K562 (cell line): ENCODE data around the gene NIM1K. TPM values are rescaled to one million over a fixed set of nuclear protein-coding genes. Genes with fewer than 3 reads are reported as not detected.

Experiments
- KDM2B ChIP-seq: fragments of 250-450 bp; sonication (Bioruptor Pico); IDR thresholded peaks from 2 replicates; pipeline ENCODE4 v1.8.0; 2021; ENCODE audit warnings: mild to moderate bottlenecking, moderate library complexity
- KDM4B ChIP-seq, 2 experiments: fragments of 450-650 bp in 1 of 2; sonication (generic) in 1 of 2; IDR thresholded peaks; 2 replicates each; pipeline ENCODE4 v1.6.1; 2016 to 2017; ENCODE audit warnings: borderline replicate concordance in 2 of 2, antibody characterized with exemption in 1 of 2, low read depth in 1 of 2, mild to moderate bottlenecking in 1 of 2
- MCM3 ChIP-seq: fragments of 450-650 bp; IDR thresholded peaks from 2 replicates; pipeline ENCODE4 v1.6.1; 2016
- MEF2A ChIP-seq: IDR thresholded peaks from 2 replicates; pipeline ENCODE4 v1.6.1; 2011; ENCODE audit warnings: low read depth, mild to moderate bottlenecking, low read length, moderate library complexity; ENCODE audit not compliant: control insufficient read depth
- PHF20 ChIP-seq: fragments of 450-650 bp; IDR thresholded peaks from 2 replicates; pipeline ENCODE4 v1.6.1; 2018; ENCODE audit not compliant: partially characterized antibody
- RNF219 ChIP-seq: fragments of 250-450 bp; sonication (Bioruptor Pico); IDR thresholded peaks from 2 replicates; pipeline ENCODE4 v1.5.0; 2022; ENCODE audit warnings: mild to moderate bottlenecking
- SMAD3 ChIP-seq: fragments of 450-650 bp; formaldehyde crosslinking; conservative IDR thresholded peaks from 2 replicates; pipeline ENCODE4 v1.4.0; 2020; ENCODE audit warnings: mild to moderate bottlenecking
- ZC3H11A ChIP-seq: IDR thresholded peaks from 2 replicates; pipeline ENCODE4 v1.6.1; 2012; ENCODE audit warnings: low read depth, low read length, improper control_type of control experiment
- ZNF318 ChIP-seq, 2 experiments: fragments of 450-650 bp; IDR thresholded peaks; 2 replicates each; pipeline ENCODE4 v1.6.1; 2016; ENCODE audit warnings: mild to moderate bottlenecking in 2 of 2, borderline replicate concordance in 1 of 2, low read depth in 1 of 2, moderate library complexity in 1 of 2
- ZNF583 ChIP-seq: fragments of 250-450 bp; sonication (Bioruptor Pico); IDR thresholded peaks from 2 replicates; pipeline ENCODE4 v1.4.0; 2020
- polyA plus RNA-seq, 8 experiments: library from polyadenylated mRNA; depleted of rRNA in 4 of 8; stranded (reverse) in 5 of 8; unstranded in 3 of 8; fragments of >200 nt; fragmentation: Nextera tagmentation in 2 of 8; fragmentation: Illumina TruSeq in 1 of 8; extraction: Ambion mirVana in 2 of 8; extraction: Trizol in 1 of 8; gene quantifications; 2 replicates each; pipeline versions ENCODE4 v1.2.1 to v1.2.3, GENCODE V29; 2011 to 2014; ENCODE audit warnings: inconsistent platforms in 1 of 8, missing spikeins in 1 of 8
- total RNA-seq, 7 experiments: library from RNA; depleted of rRNA in 6 of 7; stranded (reverse); fragments of >200 nt in 6 of 7; fragmentation: Illumina TruSeq in 2 of 7; extraction: Trizol in 2 of 7; gene quantifications; 2 replicates each; pipeline versions ENCODE4 v1.2.1 to v1.2.3, GENCODE V29; 2011 to 2021; ENCODE audit warnings: low replicate concordance in 1 of 7
- TF ChIP-seq, protein P1 (sequence below): fragments of 250-450 bp; sonication (Bioruptor Pico); IDR thresholded peaks from 2 replicates; pipeline ENCODE4 v1.5.0; 2020; ENCODE audit warnings: mild to moderate bottlenecking, borderline replicate concordance
- TF ChIP-seq, protein P2 (sequence below): conservative IDR thresholded peaks from 2 replicates; pipeline ENCODE4 v1.6.1; 2011; ENCODE audit warnings: low read depth, mild to moderate bottlenecking, low read length; ENCODE audit not compliant: control insufficient read depth

Gene NIM1K
- total and polyA plus RNA-seq, 9 of the 15 experiments (the other 6 are each of a cell fraction or from before 2014, with no cell fraction given): 0.03 to 0.34 (median 0.08) TPM; not detected in 3

DNA sequence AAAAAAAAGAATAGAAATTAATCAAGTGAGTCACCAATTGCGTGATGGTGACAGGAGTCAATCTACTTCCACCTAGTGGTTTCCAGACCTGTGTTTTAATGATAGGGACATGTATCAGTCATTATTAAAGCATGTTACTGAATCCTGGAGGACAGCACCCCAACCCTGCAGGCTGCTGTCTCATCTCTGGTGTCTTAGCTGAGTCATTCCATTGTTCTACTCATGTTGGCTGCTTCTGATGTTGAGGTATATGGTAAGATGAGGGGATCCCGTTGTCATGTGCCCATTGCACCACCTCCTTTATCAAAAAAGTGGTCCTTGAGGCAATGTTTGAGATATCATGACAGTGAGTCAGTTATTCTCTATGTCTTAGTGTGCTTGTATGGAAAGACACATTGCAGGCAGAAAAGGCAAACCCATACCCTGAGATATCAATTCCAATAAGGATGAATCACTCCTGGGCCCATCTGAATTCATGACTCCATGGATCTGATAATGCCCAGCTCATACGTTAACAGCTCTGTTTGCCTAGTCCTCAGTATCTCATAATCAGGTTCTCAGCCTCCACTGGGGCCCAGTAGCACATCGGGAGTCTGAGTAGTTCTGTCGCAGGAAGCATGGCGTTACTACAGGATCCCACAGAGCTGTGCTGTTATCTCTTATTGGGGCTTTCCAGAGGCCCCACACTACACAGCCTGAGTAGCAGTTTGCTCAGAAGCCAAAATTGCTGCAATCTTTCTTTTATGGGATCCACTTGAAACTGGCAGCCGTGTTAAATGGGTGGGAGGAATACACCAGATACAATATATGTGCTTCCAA lies 90.0 kb downstream of the NIM1K start (continued):
- TF ChIP-seq RNF219 (CRISPR knock-in tag): no peak
- TF ChIP-seq ZNF318 (IDR thresholded peaks at IDR 0.05; ENCODE audit: borderline replicate concordance in 1 of 2, low read depth in 1 of 2): no peak
- TF ChIP-seq KDM4B (IDR thresholded peaks at IDR 0.05; ENCODE audit: borderline replicate concordance in 2 of 2, low read depth in 1 of 2): no peak
- TF ChIP-seq KDM2B: no peak
- TF ChIP-seq MEF2A: no peak
- TF ChIP-seq, protein P1, sequence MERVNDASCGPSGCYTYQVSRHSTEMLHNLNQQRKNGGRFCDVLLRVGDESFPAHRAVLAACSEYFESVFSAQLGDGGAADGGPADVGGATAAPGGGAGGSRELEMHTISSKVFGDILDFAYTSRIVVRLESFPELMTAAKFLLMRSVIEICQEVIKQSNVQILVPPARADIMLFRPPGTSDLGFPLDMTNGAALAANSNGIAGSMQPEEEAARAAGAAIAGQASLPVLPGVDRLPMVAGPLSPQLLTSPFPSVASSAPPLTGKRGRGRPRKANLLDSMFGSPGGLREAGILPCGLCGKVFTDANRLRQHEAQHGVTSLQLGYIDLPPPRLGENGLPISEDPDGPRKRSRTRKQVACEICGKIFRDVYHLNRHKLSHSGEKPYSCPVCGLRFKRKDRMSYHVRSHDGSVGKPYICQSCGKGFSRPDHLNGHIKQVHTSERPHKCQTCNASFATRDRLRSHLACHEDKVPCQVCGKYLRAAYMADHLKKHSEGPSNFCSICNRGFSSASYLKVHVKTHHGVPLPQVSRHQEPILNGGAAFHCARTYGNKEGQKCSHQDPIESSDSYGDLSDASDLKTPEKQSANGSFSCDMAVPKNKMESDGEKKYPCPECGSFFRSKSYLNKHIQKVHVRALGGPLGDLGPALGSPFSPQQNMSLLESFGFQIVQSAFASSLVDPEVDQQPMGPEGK (CRISPR knock-in tag): no peak
- TF ChIP-seq, protein P2, sequence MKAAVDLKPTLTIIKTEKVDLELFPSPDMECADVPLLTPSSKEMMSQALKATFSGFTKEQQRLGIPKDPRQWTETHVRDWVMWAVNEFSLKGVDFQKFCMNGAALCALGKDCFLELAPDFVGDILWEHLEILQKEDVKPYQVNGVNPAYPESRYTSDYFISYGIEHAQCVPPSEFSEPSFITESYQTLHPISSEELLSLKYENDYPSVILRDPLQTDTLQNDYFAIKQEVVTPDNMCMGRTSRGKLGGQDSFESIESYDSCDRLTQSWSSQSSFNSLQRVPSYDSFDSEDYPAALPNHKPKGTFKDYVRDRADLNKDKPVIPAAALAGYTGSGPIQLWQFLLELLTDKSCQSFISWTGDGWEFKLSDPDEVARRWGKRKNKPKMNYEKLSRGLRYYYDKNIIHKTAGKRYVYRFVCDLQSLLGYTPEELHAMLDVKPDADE: no peak
- TF ChIP-seq PHF20: no peak
- TF ChIP-seq SMAD3: no peak
- TF ChIP-seq MCM3: no peak
- no peak for TF ChIP-seq ZNF583 (CRISPR knock-in tag)
- no peak for TF ChIP-seq ZC3H11A
